Activated T-helper 17 cell treated with anti-CD3 and anti-CD28 coated beads, Interleukin-2, amount 50 U/mL, for 72 hours (primary cell): Measurements from ENCODE around the gene TBX1. TPM values are rescaled to one million over a fixed set of nuclear protein-coding genes. Genes with fewer than 3 reads are reported as not detected.
"Not testable (repeated sequence)": the region's sequence is repeated elsewhere in the genome, so short reads cannot be mapped to it uniquely, and the experiment has no call there.

ENCODE experiments used
- ATAC-seq: fragments of 150-1000 bp; cut with Tn5 transposase; replicated peaks from 2 replicates; pipeline ENCODE4 v1.10.0; 2021; ENCODE audit warnings: mild to moderate bottlenecking, moderate library complexity
- H3K27ac Mint-ChIP-seq: one replicate; pipeline ENCODE4 v1.8.0; 2022; ENCODE audit warnings: mixed read lengths
- H3K27me3 Mint-ChIP-seq: one replicate; pipeline ENCODE4 v1.8.0; 2022; ENCODE audit warnings: mixed read lengths
- H3K36me3 Mint-ChIP-seq: one replicate; pipeline ENCODE4 v1.8.0; 2022; ENCODE audit warnings: low read depth, mild to moderate bottlenecking, mixed read lengths
- H3K4me1 Mint-ChIP-seq: one replicate; pipeline ENCODE4 v1.8.0; 2022; ENCODE audit warnings: mixed read lengths
- H3K4me3 Mint-ChIP-seq: one replicate; pipeline ENCODE4 v1.8.0; 2022; ENCODE audit warnings: mild to moderate bottlenecking, mixed read lengths
- H3K9me3 Mint-ChIP-seq: one replicate; pipeline ENCODE4 v1.8.0; 2022; ENCODE audit warnings: mixed read lengths
- total RNA-seq, 2 donors: library from RNA; stranded (reverse); gene quantifications; one replicate each; pipeline ENCODE4 v1.2.3, GENCODE V29; 2022

Gene TBX1
- total RNA-seq, 2 donors from 2014 or later = not detected

GRCh38 chr22:19720150-19720827 lies 40.3 kb upstream of the TBX1 start:
- Mint-ChIP-seq H3K4me1 (no peaks in the 10 kb centered on the region), H3K27me3 (peaks cover 33% of the 10 kb centered on the region), H3K36me3 (peaks cover 7% of the 10 kb centered on the region), H3K4me3 (no peak overlapping the region), H3K9me3 (no peaks in the 10 kb centered on the region), H3K27ac (no peak overlapping the region)
- ATAC-seq = no peak

- no peak for ATAC-seq
- peaks cover 35% of the 10 kb centered on the region for H3K27me3 Mint-ChIP-seq
- no peaks in the 10 kb centered on the region for H3K4me1 Mint-ChIP-seq
- H3K36me3 Mint-ChIP-seq = peaks cover 7% of the 10 kb centered on the region
- no peak overlapping the region for H3K4me3 Mint-ChIP-seq
- no peak overlapping the region for H3K27ac Mint-ChIP-seq
- no peaks in the 10 kb centered on the region for H3K9me3 Mint-ChIP-seq
Observed at GRCh38 chr22:19720999-19721329, 39.6 kb upstream of the TBX1 start.

DNA sequence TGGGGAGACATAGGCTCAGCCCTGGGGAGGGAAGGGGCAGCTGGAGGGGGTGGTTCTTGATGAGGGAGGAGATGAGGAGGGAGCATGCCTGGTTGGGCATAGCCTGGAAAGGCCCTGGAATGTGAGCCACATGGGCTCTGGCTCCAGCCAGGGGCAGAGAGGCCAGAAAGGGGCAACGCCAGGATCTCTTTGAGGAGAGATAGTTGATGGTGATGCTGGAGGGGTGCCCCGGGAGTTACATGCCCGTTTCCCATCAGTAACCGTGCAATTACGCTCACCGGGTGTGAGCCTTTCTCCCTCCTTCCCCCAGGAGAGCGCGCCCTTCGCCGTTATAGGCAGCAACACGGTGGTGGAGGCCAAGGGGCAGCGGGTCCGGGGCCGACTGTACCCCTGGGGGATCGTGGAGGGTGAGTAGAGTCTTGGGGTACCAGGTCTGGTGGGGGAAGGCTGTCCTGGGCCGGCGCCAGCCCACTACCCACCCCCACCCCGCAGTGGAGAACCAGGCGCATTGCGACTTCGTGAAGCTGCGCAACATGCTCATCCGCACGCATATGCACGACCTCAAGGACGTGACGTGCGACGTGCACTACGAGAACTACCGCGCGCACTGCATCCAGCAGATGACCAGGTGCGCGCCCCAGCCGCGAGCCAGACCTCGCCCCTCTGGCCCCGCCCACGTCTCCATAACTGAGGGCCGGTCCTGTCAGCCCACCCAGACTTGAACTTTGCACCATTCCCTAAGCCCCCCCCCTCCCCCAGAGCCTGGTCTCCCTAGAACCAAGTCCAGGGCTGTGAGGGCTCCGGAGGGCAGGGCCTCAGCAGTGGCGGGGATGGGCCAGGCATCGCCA lies 39.0 kb upstream of the TBX1 start:
- H3K36me3 Mint-ChIP-seq = peaks cover 7% of the 10 kb centered on the region
- no peak for ATAC-seq
- H3K4me3 Mint-ChIP-seq = no peak overlapping the region
- no peaks in the 10 kb centered on the region for H3K9me3 Mint-ChIP-seq
- H3K27me3 Mint-ChIP-seq = peaks cover 35% of the 10 kb centered on the region
- no peaks in the 10 kb centered on the region for H3K4me1 Mint-ChIP-seq
- no peak overlapping the region for H3K27ac Mint-ChIP-seq

DNA sequence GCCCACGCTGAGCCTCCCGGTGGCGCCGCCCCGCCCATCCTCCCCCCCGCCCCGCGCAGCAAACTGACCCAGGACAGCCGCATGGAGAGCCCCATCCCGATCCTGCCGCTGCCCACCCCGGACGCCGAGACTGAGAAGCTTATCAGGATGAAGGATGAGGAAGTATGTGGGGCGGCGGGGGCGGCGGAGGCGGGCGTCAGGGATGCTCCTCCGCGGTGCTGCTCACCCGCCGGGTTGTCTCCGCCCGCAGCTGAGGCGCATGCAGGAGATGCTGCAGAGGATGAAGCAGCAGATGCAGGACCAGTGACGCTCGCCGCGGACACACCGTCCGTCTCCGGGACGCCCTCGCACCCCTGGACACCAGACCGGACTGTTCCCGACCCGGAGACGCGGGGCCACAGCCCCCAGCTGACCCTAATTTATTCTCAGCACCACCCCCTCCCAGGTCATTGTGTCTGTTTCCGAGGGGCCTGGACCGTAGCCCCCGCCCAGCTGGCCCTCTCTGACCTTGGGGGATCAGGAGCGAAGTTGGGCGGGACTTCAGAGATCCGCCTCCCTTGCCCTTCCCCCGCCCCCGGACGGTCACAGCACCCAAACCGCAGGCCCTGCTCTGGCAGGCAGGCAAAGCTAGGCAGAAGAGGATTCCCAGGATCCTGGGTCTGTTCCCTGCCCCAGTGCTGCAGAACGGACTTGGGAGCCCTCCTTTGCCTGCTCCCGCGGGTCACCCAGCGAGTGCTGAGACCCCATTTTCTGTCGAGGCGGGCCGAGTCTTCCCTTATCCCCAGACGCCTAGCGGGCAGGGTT lies 38.2 kb upstream of the TBX1 start:
- Mint-ChIP-seq H3K27me3 (peaks cover 35% of the 10 kb centered on the region), H3K4me1 (no peaks in the 10 kb centered on the region), H3K4me3 (no peak overlapping the region), H3K27ac (no peak overlapping the region), H3K9me3 (no peaks in the 10 kb centered on the region), H3K36me3 (peaks cover 7% of the 10 kb centered on the region)
- ATAC-seq = no peak

- no peak overlapping the region for H3K4me3 Mint-ChIP-seq
- peaks cover 7% of the 10 kb centered on the region for H3K36me3 Mint-ChIP-seq
- no peaks in the 10 kb centered on the region for H3K9me3 Mint-ChIP-seq
- H3K27me3 Mint-ChIP-seq = peaks cover 39% of the 10 kb centered on the region
- H3K4me1 Mint-ChIP-seq = no peaks in the 10 kb centered on the region
- no peak overlapping the region for H3K27ac Mint-ChIP-seq
- ATAC-seq = no peak
Observed at GRCh38 chr22:19722982-19723231, 37.7 kb upstream of the TBX1 start.

GRCh38 chr22:19723232-19723982 lies 37.2 kb upstream of the TBX1 start, which contains the start of gene GP1BB:
GP1BB (plus strand) TSS chr22:19723539; CDS start chr22:19723570, 31 bp downstream.
- H3K27me3 Mint-ChIP-seq = peaks cover 39% of the 10 kb centered on the region
- peak; percentile 46 for ATAC-seq
- no peak within 1 kb of the TSS for H3K27ac Mint-ChIP-seq
- H3K9me3 Mint-ChIP-seq = no peaks in the 10 kb centered on the region
- H3K4me1 Mint-ChIP-seq = no peaks in the 10 kb centered on the region
- H3K36me3 Mint-ChIP-seq = peaks cover 7% of the 10 kb centered on the region
- no peak within 1 kb of the TSS for H3K4me3 Mint-ChIP-seq

DNA sequence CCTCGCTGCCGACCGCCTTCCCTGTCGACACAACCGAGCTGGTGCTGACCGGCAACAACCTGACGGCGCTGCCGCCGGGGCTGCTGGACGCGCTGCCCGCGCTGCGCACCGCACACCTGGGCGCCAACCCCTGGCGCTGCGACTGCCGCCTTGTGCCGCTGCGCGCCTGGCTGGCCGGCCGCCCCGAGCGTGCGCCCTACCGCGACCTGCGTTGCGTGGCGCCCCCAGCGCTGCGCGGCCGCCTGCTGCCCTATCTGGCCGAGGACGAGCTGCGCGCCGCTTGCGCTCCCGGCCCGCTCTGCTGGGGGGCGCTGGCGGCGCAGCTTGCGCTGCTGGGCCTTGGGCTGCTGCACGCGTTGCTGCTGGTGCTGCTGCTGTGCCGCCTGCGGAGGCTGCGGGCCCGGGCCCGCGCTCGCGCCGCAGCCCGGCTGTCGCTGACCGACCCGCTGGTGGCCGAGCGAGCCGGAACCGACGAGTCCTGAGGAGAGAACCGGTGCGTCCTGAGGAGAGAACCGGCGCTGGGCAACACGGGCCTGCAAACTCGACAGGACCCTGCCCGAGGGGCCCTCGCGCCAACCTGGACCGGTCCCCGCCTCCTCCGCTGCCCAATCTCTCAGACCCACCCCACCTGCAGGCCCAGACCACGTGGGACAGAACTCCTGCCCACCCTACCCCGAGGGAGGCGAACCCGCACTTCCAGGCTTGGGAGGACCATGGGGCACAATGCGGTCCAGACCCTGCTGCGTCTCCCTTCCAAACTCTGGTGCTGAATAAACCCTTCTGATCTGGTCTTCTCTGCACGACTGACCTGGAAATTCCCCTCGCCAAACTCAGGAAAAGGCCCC lies 36.4 kb upstream of the TBX1 start:
- Mint-ChIP-seq H3K27ac (no peak overlapping the region), H3K27me3 (peaks cover 39% of the 10 kb centered on the region), H3K4me1 (no peaks in the 10 kb centered on the region), H3K9me3 (no peaks in the 10 kb centered on the region), H3K4me3 (no peak overlapping the region), H3K36me3 (peaks cover 7% of the 10 kb centered on the region)
- peak; percentile 61 for ATAC-seq

- Mint-ChIP-seq H3K27ac (no peak overlapping the region), H3K4me1 (no peaks in the 10 kb centered on the region), H3K27me3 (peaks cover 31% of the 10 kb centered on the region), H3K9me3 (no peaks in the 10 kb centered on the region), H3K36me3 (no peaks in the 10 kb centered on the region), H3K4me3 (no peak overlapping the region)
- ATAC-seq = no peak
Observed at GRCh38 chr22:19724927-19725661, 35.5 kb upstream of the TBX1 start.

DNA sequence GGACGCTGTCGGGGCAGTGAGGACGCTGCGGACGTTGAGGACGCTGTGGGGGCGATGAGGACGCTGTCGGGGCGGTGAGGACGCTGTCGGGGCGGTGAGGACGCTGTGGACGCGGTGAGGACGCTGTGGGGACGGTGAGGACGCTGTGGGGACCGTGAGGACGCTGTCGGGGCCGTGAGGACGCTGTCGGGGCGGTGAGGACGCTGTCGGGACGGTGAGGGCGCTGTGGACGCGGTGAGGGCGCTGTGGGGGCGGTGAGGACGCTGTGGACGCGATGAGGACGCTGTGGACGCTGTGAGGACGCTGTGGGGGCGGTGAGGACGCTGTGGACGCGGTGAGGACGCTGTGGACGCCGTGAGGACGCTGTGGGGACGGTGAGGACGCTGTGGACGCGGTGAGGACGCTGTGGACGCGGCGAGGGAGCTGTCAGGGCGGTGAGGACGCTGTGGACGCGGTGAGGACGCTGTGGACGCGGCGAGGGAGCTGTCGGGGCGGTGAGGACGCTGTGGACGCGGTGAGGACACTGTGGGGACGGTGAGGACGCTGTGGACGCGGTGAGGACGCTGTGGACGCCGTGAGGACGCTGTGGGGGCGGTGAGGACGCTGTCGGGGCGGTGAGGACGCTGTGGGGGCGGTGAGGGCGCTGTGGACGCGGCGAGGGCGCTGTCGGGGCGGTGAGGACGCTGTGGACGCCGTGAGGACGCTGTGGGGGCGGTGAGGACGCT lies 34.4 kb upstream of the TBX1 start:
- H3K27ac Mint-ChIP-seq, H3K36me3 Mint-ChIP-seq, H3K4me1 Mint-ChIP-seq, H3K4me3 Mint-ChIP-seq, H3K9me3 Mint-ChIP-seq, ATAC-seq: not testable (repeated sequence)
- H3K27me3 Mint-ChIP-seq = peaks cover 21% of the 10 kb centered on the region

DNA sequence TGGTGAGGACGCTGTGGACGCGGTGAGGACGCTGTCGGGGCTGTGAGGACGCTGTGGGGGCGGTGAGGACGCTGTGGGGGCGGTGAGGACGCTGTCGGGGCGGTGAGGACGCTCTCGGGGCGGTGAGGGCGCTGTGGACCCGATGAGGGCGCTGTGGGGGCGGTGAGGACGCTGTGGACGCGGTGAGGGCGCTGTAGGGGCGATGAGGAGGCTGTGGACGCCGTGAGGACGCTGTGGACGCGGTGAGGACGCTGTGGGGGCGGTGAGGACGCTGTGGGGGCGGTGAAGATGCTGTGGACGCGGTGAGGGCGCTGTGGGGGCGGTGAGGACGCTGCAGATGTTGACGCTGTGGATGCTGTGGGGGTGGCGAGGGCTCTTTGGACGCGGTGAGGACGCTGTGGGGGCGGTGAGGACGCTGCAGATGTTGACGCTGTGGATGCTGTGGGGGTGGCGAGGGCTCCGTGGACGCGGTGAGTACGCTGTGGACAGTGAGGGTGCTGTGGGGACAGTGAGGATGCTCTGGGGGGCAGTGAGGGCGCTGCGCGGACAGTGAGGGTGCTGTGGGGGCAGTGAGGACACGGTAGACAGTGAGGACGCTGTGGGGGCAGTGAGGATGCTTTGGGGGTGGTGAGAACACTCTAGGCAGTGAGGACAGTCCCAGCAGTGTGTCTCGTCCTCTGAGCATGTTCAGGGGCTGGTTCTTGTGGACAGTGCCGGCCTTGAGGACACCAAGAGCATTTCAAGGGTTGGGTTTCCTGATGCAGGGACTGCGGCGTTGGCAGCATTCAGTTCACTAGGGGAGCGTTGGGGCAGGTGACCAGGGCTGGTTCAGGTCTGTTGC lies 33.0 kb upstream of the TBX1 start:
- H3K27me3 Mint-ChIP-seq = peaks cover 19% of the 10 kb centered on the region
- no peak overlapping the region for H3K4me3 Mint-ChIP-seq
- no peak for ATAC-seq
- no peaks in the 10 kb centered on the region for H3K9me3 Mint-ChIP-seq
- no peak overlapping the region for H3K27ac Mint-ChIP-seq
- H3K36me3 Mint-ChIP-seq = no peaks in the 10 kb centered on the region
- peaks cover 3% of the 10 kb centered on the region for H3K4me1 Mint-ChIP-seq

DNA sequence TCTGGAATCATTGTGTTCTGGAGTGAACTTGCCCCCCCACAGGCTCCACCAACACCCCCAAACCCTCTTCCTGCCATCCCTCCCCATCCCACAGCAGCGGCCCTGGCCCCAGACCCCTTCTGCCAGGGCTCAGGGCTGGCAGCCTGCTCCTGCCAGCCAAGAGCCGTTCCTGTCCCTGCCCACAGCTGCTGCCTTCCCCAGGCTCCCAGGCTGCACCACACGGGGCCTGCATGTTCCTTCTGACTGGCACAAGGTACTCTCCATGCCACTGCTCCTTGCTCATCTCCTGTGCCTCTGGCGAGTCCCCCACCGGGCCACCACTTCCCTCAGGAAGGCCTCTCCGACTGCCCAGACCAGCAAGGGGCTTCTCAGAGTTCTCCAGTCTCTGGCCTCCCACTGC lies 32.3 kb upstream of the TBX1 start:
- Mint-ChIP-seq H3K27ac (no peak overlapping the region), H3K4me3 (no peak overlapping the region), H3K9me3 (no peaks in the 10 kb centered on the region), H3K27me3 (peaks cover 16% of the 10 kb centered on the region), H3K36me3 (no peaks in the 10 kb centered on the region), H3K4me1 (peaks cover 3% of the 10 kb centered on the region)
- no peak for ATAC-seq

- Mint-ChIP-seq H3K9me3 (no peaks in the 10 kb centered on the region), H3K36me3 (no peaks in the 10 kb centered on the region)
Observed at GRCh38 chr22:19728836-19729235, 31.7 kb upstream of the TBX1 start.

More at GRCh38 chr22:19728836-19729235, 31.7 kb upstream of the TBX1 start:
- peaks cover 3% of the 10 kb centered on the region for H3K4me1 Mint-ChIP-seq
- no peak overlapping the region for H3K27ac Mint-ChIP-seq
- H3K27me3 Mint-ChIP-seq = peaks cover 15% of the 10 kb centered on the region
- ATAC-seq = no peak
- H3K4me3 Mint-ChIP-seq = no peak overlapping the region
